Omental fat pad (tissue), 4 donors: ENCODE measurements around the gene EMC10. TPM values are rescaled to one million over a fixed set of nuclear protein-coding genes. Genes with fewer than 3 reads are reported as not detected.

ENCODE experiments used
- ATAC-seq: fragments of 150-250 bp; one replicate; pipeline ENCODE4 v1.9.1; 2016; ENCODE audit warnings: mild to moderate bottlenecking, moderate library complexity; ENCODE audit not compliant: low FRiP score
- DNase-seq: peaks from one replicate; pipeline ENCODE4 v3.0.0-alpha.2; 2019; ENCODE audit warnings: low spot score
- CTCF ChIP-seq, 3 donors: fragments of 450-650 bp; IDR thresholded peaks; one replicate each; pipeline ENCODE4 v1.5.1; 2016 to 2017; ENCODE audit warnings: antibody characterized with exemption in 3 of 3, mild to moderate bottlenecking in 3 of 3, moderate library complexity in 2 of 3
- total RNA-seq, 4 donors: library from RNA; depleted of rRNA; stranded (reverse); fragments of >200 nt; gene quantifications; one replicate each; pipeline ENCODE4 v1.1.0, GENCODE V29; 2016

EMC10 gene
- total RNA-seq, 4 donors from 2014 or later, result 41.6 to 52.1 (median 47.5) TPM

- TF ChIP-seq CTCF (IDR thresholded peaks at IDR 0.05), result no peak
- DNase-seq (no peak), ATAC-seq (no peak)
Measured at GRCh38 chr19:50486823-50487515, 10.7 kb downstream of the EMC10 start.

- no peak for TF ChIP-seq CTCF (IDR thresholded peaks at IDR 0.05)
- ATAC-seq (no peak), DNase-seq (no peak)
Measured at GRCh38 chr19:50488389-50489194, 12.3 kb downstream of the EMC10 start.

- ATAC-seq, result no peak
- no peak for DNase-seq
- no peak for TF ChIP-seq CTCF (IDR thresholded peaks at IDR 0.05)
Measured at GRCh38 chr19:50489461-50490011, 13.2 kb downstream of the EMC10 start.

DNA sequence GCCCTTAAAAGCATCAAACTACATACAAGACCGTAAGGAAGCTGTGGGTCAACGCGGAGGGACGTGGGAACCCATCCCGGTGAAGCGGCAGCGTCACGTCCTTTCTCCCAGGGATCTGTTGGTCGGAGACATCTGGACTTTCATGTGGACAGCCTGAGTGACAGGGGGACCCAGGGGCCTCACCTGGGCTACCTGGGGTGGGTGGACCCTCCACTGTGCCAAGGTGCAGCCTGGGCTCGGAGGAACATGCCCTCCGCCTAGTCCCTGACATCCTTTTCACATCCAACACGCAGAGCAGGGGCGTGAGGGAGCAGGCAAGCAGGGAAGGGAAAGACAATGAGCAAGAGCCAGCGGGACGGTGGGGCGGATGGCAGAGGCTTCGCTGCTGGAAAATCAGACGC lies 14.1 kb downstream of the EMC10 start:
- no peak for ATAC-seq
- TF ChIP-seq CTCF (IDR thresholded peaks at IDR 0.05), result no peak
- no peak for DNase-seq

DNA sequence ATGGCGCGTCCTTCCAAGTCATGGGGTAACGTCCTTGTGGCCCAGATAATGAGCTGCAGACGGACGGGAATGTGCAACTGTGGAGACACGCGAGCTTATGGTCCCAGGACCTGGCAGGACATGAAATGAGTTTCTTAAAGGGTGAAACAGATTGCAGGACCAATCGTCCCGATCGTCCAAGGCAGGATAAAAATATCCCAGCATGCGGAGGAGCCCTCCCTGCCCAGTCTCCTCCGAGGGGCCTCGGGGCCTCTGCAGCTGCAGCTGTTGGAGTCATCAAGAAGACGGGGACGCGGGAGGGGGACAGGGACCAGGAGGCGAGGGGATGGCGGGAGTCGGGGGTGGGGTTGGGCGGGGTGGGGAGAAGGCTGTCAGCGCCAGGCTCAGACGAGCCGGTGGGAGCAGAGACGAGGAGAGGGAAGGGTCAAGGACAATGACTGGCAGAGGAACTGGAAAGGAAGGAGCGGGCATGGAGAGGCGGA lies 14.7 kb downstream of the EMC10 start:
- DNase-seq (no peak), ATAC-seq (no peak)
- TF ChIP-seq CTCF (IDR thresholded peaks at IDR 0.05), result no peak

- ATAC-seq (no peak), DNase-seq (no peak)
- no peak for TF ChIP-seq CTCF (IDR thresholded peaks at IDR 0.05)
Measured at GRCh38 chr19:50492303-50493052, 16.2 kb downstream of the EMC10 start.
